ENCODE data around the gene LRFN5. TPM values are rescaled to one million over a fixed set of nuclear protein-coding genes. Genes with fewer than 3 reads are reported as not detected.

LRFN5 gene
- total and polyA plus RNA-seq, 2 experiments from 2014 or later: 0.54 TPM

DNA sequence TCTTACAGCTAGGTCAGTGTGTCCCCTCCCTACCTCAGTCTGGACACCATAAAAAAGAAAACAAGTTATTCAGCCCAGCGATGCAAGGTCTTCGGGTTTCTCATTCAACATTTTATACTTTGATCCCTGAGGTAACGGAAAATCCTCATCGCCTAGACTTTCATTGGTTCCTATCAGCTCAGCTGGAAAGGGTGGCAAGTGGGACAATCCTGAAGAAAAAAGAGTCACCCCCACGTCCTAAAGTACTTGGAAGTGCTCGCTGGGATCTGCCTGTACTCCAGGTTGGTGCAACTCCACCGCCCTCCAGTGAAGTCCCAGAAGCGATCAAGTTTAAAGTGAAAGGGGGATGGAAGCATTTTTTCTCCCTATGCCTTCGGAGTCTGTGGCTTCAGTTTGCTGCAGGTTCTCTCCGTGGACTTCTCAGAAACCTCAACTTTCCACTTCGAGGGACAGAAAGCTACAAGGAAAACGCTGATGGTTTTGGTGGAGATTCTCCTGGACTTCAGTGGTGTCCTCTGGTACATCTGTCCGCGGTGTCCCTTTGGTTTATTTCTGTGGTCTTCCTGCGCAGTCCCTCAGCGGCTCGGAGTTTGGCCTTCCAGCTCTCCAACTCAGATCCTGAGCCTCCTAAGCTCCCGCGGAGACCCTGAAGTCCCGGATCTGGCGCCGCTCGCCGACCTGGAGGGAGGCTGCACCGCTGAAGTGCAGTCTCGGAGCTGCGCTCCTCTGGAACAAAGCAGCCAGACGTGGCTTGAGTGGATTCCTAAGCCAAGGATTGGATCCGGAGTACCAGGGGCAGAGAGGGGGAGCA lies 1.8 kb upstream of the LRFN5 start:
- WGBS, 2 experiments (ENCODE audit: low coverage in 1 of 2, low lambda C conversion rate in 2 of 2, missing lambda C conversion rate in 2 of 2): 1% methylated on average over 29 of the region's 29 CpGs
- no peaks in the 10 kb centered on the region for H3K9me2 ChIP-seq (ENCODE audit: insufficient read depth)
- in situ Hi-C loops (cut with MboI): no loop called here
- peak overlapping the region; percentile 80 for H3K4me3 ChIP-seq
- DNase-seq: peak; percentile 88
- H3K36me3 ChIP-seq (ENCODE audit: low read depth): no peaks in the 10 kb centered on the region
- peak overlapping the region; percentile 98 for H2AFZ ChIP-seq
- H3K79me2 ChIP-seq (ENCODE audit: insufficient read depth): no peaks in the 10 kb centered on the region
- peaks cover 11% of the 10 kb centered on the region; the same call in 1 of the 2 replicates for H3K27me3 ChIP-seq (replicated peaks; ENCODE audit: insufficient read depth)
- H3F3A ChIP-seq (ENCODE audit: insufficient read depth): peaks cover 2% of the 10 kb centered on the region; the same call in 1 of the 2 replicates
- peak overlapping the region; percentile 76 for H3K9ac ChIP-seq
- TF ChIP-seq EZH2phosphoT487 (IDR thresholded peaks at IDR 0.05; ENCODE audit: insufficient read depth, low read depth): no peak
- TF ChIP-seq EZH2 (IDR thresholded peaks at IDR 0.05; ENCODE audit: insufficient read depth, poor library complexity, severe bottlenecking): no peak
- H3K4me2 ChIP-seq (ENCODE audit: unreplicated experiment): peak overlapping the region; percentile 91
- no peaks in the 10 kb centered on the region for H3K9me3 ChIP-seq (ENCODE audit: low read depth)
- peaks cover 27% of the 10 kb centered on the region for H3K4me1 ChIP-seq (ENCODE audit: insufficient read depth)
- H3K27ac ChIP-seq: peak overlapping the region; percentile 52
- no peaks in the 10 kb centered on the region for H4K20me1 ChIP-seq (ENCODE audit: insufficient read depth)

DNA sequence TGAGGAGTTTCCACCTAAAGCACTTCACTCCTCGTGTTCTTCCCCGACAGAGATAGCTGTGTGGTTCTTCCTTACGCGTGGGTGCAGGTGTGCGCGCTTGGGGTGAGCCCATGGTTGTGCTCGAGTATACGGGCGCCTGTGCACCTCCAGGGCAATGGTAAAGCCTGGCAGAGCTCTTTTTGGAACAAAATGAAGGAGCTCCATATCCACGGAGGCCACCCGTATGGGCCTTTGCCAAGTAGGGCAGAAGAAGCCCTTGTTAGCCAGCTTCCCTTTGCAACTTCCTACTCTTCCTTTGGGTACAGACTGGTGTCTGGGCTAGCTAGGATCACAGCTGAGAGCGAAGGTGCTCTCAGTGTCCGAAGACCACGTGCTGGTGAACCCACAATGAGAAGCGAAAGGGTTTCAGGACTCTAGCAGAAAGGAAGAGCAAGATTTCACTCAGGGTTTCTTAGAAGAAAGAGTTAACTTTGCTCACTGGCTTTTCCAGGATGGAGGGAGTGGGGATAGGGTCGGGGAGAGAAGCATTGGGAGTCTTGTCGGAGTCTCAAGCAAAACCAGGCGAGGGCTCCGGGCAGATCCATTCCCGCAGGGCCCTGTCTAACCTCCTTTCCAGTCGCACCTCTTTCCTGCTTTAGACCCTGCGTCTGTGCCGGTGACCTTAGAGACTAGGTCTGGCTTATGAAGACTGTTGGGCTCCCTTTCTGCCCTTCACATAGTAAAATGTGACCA lies 960 bp upstream of the LRFN5 start:
- Histone ChIP-seq H3K4me1 (ENCODE audit: insufficient read depth) (peaks cover 24% of the 10 kb centered on the region), H3K9me3 (ENCODE audit: low read depth) (no peaks in the 10 kb centered on the region), H3K79me2 (ENCODE audit: insufficient read depth) (no peaks in the 10 kb centered on the region), H3K4me3 (peak overlapping the region; percentile 80), H3K27ac (peak overlapping the region; percentile 52), H3F3A (ENCODE audit: insufficient read depth) (peaks cover 2% of the 10 kb centered on the region; the same call in 1 of the 2 replicates), H3K9me2 (ENCODE audit: insufficient read depth) (no peaks in the 10 kb centered on the region), H3K4me2 (ENCODE audit: unreplicated experiment) (peak overlapping the region; percentile 91), H3K27me3 (replicated peaks; ENCODE audit: insufficient read depth) (peaks cover 11% of the 10 kb centered on the region; the same call in 1 of the 2 replicates), H3K36me3 (ENCODE audit: low read depth) (no peaks in the 10 kb centered on the region), H3K9ac (peak overlapping the region; percentile 76), H4K20me1 (ENCODE audit: insufficient read depth) (no peaks in the 10 kb centered on the region), H2AFZ (peak overlapping the region; percentile 98)
- WGBS, 2 experiments (ENCODE audit: low coverage in 1 of 2, low lambda C conversion rate in 2 of 2, missing lambda C conversion rate in 2 of 2): 1 to 2% methylated on average over 23 of the region's 23 CpGs
- TF ChIP-seq EZH2phosphoT487 (IDR thresholded peaks at IDR 0.05; ENCODE audit: insufficient read depth, low read depth) (no peak), EZH2 (IDR thresholded peaks at IDR 0.05; ENCODE audit: insufficient read depth, poor library complexity, severe bottlenecking) (no peak)
- peak; percentile 55 for DNase-seq
- in situ Hi-C loops (cut with MboI): no loop called here

DNA sequence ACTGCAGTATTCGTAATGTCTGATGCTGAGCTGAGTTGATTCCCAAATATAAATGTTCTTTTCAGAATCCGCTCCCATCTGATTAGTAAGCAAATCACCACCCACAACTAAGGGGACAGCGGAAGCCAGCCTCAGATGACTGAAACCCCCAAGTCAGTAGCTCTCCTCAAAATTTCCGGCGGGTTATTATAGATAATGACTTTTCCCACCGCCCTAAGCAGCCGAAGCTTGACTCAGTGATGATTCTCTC lies 469 bp upstream of the LRFN5 start:
- DNase-seq: no peak
- H3F3A ChIP-seq (ENCODE audit: insufficient read depth): peaks cover 2% of the 10 kb centered on the region; the same call in 1 of the 2 replicates
- no peak for TF ChIP-seq EZH2phosphoT487 (IDR thresholded peaks at IDR 0.05; ENCODE audit: insufficient read depth, low read depth)
- TF ChIP-seq EZH2 (IDR thresholded peaks at IDR 0.05; ENCODE audit: insufficient read depth, poor library complexity, severe bottlenecking): no peak
- in situ Hi-C loops (cut with MboI): no loop called here
- peaks cover 11% of the 10 kb centered on the region; the same call in 1 of the 2 replicates for H3K27me3 ChIP-seq (replicated peaks; ENCODE audit: insufficient read depth)
- no peaks in the 10 kb centered on the region for H4K20me1 ChIP-seq (ENCODE audit: insufficient read depth)
- no peaks in the 10 kb centered on the region for H3K36me3 ChIP-seq (ENCODE audit: low read depth)
- H3K4me2 ChIP-seq (ENCODE audit: unreplicated experiment): peak overlapping the region; percentile 91
- peak overlapping the region; percentile 98 for H2AFZ ChIP-seq
- H3K27ac ChIP-seq: peak overlapping the region; percentile 52
- H3K9me3 ChIP-seq (ENCODE audit: low read depth): no peaks in the 10 kb centered on the region
- peak overlapping the region; percentile 76 for H3K9ac ChIP-seq
- WGBS, 2 experiments (ENCODE audit: low coverage in 1 of 2, low lambda C conversion rate in 2 of 2, missing lambda C conversion rate in 2 of 2): 1% methylated on average over 7 of the region's 7 CpGs
- no peaks in the 10 kb centered on the region for H3K79me2 ChIP-seq (ENCODE audit: insufficient read depth)
- H3K4me1 ChIP-seq (ENCODE audit: insufficient read depth): peaks cover 24% of the 10 kb centered on the region
- peak overlapping the region; percentile 80 for H3K4me3 ChIP-seq
- H3K9me2 ChIP-seq (ENCODE audit: insufficient read depth): no peaks in the 10 kb centered on the region

DNA sequence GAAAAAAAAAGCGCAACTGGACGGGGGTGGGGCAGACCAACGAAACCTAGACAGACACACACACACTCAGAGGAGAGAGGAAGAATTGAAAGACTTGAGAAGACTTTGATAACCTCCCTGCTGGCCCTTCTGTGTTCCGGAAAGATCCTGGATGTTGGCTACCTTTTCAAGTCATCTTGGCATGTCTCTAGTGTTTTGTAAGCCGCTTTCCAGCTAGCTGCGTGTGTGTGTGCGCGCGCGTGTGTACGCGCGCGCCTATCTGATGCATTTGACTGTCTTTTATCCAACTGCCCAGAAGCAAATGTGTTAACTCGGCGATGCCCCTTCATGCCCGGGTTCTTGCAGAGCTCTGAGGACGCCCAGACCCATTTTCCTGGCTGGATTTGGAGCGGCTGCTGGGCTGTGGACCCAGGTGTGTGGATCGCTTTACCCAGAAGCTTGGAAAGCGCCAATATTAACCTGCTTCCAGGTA lies 664 bp downstream of the LRFN5 start:
- Histone ChIP-seq H4K20me1 (ENCODE audit: insufficient read depth) (no peaks in the 10 kb centered on the region), H3K4me1 (ENCODE audit: insufficient read depth) (peaks cover 23% of the 10 kb centered on the region), H3K27ac (no peak overlapping the region), H3K27me3 (replicated peaks; ENCODE audit: insufficient read depth) (peaks cover 11% of the 10 kb centered on the region; the same call in 1 of the 2 replicates), H3K79me2 (ENCODE audit: insufficient read depth) (no peaks in the 10 kb centered on the region), H3K9me3 (ENCODE audit: low read depth) (no peaks in the 10 kb centered on the region), H3K36me3 (ENCODE audit: low read depth) (no peaks in the 10 kb centered on the region), H2AFZ (peak overlapping the region; percentile 98), H3K9ac (peak overlapping the region; percentile 76; the same call in 1 of the 2 replicates), H3K9me2 (ENCODE audit: insufficient read depth) (no peaks in the 10 kb centered on the region), H3F3A (ENCODE audit: insufficient read depth) (peaks cover 2% of the 10 kb centered on the region; the same call in 1 of the 2 replicates), H3K4me2 (ENCODE audit: unreplicated experiment) (peak overlapping the region; percentile 91), H3K4me3 (peak overlapping the region; percentile 80)
- peak; percentile 56 for DNase-seq
- WGBS, 2 experiments (ENCODE audit: low coverage in 1 of 2, low lambda C conversion rate in 2 of 2, missing lambda C conversion rate in 2 of 2): 1% methylated on average over 21 of the region's 21 CpGs
- in situ Hi-C loops (cut with MboI): no loop called here
- TF ChIP-seq EZH2phosphoT487 (IDR thresholded peaks at IDR 0.05; ENCODE audit: insufficient read depth, low read depth) (no peak), EZH2 (IDR thresholded peaks at IDR 0.05; ENCODE audit: insufficient read depth, poor library complexity, severe bottlenecking) (no peak)
